DND-41 (cell line): ENCODE measurements around the gene MAFG.

Experiments used
- EZH2 ChIP-seq: IDR thresholded peaks from 3 replicates; pipeline ENCODE4 v1.6.1; 2012; ENCODE audit warnings: borderline replicate concordance, low read depth, mild to moderate bottlenecking, moderate library complexity, low read length, inconsistent platforms; ENCODE audit not compliant: severe bottlenecking
- TF ChIP-seq, protein P1 (sequence below): IDR thresholded peaks from 2 replicates; pipeline ENCODE4 v1.5.1; 2012; ENCODE audit warnings: borderline replicate concordance, low read length, moderate library complexity, mild to moderate bottlenecking; ENCODE audit not compliant: poor library complexity, severe bottlenecking; ENCODE audit errors: extremely low read depth

DNA sequence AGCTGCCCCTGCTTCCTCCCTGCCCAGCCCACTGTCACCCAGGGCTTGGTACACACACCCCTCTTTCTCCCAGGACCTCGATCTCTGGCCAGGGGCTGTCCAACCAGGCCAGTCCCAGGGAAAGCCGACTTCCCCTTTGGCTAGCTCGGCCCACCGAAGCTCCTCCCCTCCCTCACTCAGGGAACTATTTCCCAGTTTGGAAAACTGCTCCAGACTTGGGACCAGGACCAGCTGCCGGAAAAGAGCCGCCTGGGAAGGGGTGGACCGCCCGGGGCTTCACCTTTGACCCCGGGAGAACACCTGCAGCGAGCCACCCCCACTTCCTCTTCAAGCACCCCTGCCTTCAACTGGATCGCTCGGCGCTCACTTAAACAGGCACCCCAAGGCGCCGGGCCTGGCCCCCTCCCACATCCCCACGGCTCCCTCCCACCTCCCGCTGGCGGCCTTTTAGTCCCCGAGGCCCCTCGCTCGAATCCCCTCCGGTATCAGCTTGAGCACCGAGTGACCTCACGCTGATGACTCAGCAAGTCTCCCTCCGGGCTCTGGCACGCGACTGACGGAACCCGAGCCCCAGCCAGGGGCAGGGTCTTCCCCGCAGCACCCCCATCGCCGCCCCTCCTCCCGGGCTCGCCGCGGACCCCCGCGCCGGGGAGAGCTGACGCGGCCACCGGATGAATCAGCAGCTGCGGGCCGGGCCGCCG lies 934 bp downstream of the MAFG start:
- TF ChIP-seq, protein P1, sequence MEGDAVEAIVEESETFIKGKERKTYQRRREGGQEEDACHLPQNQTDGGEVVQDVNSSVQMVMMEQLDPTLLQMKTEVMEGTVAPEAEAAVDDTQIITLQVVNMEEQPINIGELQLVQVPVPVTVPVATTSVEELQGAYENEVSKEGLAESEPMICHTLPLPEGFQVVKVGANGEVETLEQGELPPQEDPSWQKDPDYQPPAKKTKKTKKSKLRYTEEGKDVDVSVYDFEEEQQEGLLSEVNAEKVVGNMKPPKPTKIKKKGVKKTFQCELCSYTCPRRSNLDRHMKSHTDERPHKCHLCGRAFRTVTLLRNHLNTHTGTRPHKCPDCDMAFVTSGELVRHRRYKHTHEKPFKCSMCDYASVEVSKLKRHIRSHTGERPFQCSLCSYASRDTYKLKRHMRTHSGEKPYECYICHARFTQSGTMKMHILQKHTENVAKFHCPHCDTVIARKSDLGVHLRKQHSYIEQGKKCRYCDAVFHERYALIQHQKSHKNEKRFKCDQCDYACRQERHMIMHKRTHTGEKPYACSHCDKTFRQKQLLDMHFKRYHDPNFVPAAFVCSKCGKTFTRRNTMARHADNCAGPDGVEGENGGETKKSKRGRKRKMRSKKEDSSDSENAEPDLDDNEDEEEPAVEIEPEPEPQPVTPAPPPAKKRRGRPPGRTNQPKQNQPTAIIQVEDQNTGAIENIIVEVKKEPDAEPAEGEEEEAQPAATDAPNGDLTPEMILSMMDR: no peak
- TF ChIP-seq EZH2: no peak
